Measurements from ENCODE around the gene ERGIC3.

ERGIC3 gene

GRCh38 chr20:35572838-35573237, 31.0 kb downstream of the ERGIC3 start:
- H3K27ac Mint-ChIP-seq (ENCODE audit: low read depth), result no peak overlapping the region
- no peak overlapping the region for H3K4me3 Mint-ChIP-seq
- no peak for DNase-seq (ENCODE audit: low spot score in 2 of 2)
- H3K9me3 Mint-ChIP-seq, result peaks cover 6% of the 10 kb centered on the region
- H3K27me3 Mint-ChIP-seq, result peaks cover 8% of the 10 kb centered on the region
- ATAC-seq (replicated peaks; ENCODE audit: extremely low read depth, poor library complexity, severe bottlenecking), result no peak
- no peaks in the 10 kb centered on the region for H3K4me1 Mint-ChIP-seq
- peaks cover 2% of the 10 kb centered on the region for H3K36me3 Mint-ChIP-seq (ENCODE audit: insufficient read depth)

DNA sequence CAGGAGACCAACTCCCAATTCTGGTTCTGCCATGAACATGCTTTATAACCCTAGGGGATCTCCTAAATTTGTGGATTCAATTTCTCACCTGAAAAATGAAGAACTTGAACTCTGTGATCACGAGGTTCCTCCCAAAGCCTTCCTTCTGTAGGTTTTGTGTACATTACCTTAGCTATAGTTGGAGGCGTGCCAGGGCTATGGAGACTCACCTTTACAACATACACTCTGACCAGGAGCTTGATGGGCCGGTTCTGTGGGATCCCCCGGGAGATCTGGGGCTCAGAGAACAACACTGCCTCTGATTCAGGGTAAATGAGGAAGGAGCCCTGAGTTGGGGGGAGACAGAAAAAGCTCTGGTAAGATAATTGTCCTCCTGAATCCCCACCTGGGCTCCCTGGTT, 34.1 kb downstream of the ERGIC3 start:
- H3K36me3 Mint-ChIP-seq (ENCODE audit: insufficient read depth), result peaks cover 2% of the 10 kb centered on the region
- H3K4me3 Mint-ChIP-seq, result no peak overlapping the region
- H3K4me1 Mint-ChIP-seq, result no peaks in the 10 kb centered on the region
- no peak overlapping the region for H3K27ac Mint-ChIP-seq (ENCODE audit: low read depth)
- peaks cover 9% of the 10 kb centered on the region for H3K27me3 Mint-ChIP-seq
- DNase-seq (ENCODE audit: low spot score in 2 of 2) (no peak), ATAC-seq (replicated peaks; ENCODE audit: extremely low read depth, poor library complexity, severe bottlenecking) (no peak)
- peaks cover 6% of the 10 kb centered on the region for H3K9me3 Mint-ChIP-seq

DNA sequence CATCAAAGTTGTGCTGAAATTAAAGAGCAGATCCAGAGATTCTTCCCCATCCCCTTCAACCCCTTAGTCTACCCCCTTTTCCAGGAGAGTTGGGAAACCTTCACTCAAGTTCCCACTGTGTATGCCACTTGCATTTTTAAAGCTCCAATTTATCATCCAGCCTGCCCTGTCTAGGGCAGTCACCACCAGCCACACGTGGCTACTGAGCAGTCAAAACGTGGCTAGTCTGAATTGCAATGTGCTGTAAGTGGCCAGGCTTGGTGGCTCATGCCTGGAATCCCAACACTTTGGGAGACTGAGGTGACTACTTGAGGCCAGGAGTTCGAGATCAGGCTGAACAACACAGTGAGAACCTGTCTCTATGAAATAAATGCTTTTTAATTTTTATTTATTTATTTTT, 34.9 kb downstream of the ERGIC3 start:
- DNase-seq (ENCODE audit: low spot score in 2 of 2) (no peak), ATAC-seq (replicated peaks; ENCODE audit: extremely low read depth, poor library complexity, severe bottlenecking) (no peak)
- Mint-ChIP-seq H3K36me3 (ENCODE audit: insufficient read depth) (peaks cover 2% of the 10 kb centered on the region), H3K27me3 (peaks cover 9% of the 10 kb centered on the region), H3K9me3 (peaks cover 12% of the 10 kb centered on the region), H3K4me3 (no peak overlapping the region), H3K4me1 (no peaks in the 10 kb centered on the region), H3K27ac (ENCODE audit: low read depth) (no peak overlapping the region)

GRCh38 chr20:35578469-35578868, 36.6 kb downstream of the ERGIC3 start:
- H3K9me3 Mint-ChIP-seq, result peaks cover 6% of the 10 kb centered on the region
- H3K4me1 Mint-ChIP-seq, result no peaks in the 10 kb centered on the region
- H3K27ac Mint-ChIP-seq (ENCODE audit: low read depth), result no peak overlapping the region
- DNase-seq (ENCODE audit: low spot score in 2 of 2) (no peak), ATAC-seq (replicated peaks; ENCODE audit: extremely low read depth, poor library complexity, severe bottlenecking) (no peak)
- no peaks in the 10 kb centered on the region for H3K36me3 Mint-ChIP-seq (ENCODE audit: insufficient read depth)
- peaks cover 9% of the 10 kb centered on the region for H3K27me3 Mint-ChIP-seq
- no peak overlapping the region for H3K4me3 Mint-ChIP-seq

DNA sequence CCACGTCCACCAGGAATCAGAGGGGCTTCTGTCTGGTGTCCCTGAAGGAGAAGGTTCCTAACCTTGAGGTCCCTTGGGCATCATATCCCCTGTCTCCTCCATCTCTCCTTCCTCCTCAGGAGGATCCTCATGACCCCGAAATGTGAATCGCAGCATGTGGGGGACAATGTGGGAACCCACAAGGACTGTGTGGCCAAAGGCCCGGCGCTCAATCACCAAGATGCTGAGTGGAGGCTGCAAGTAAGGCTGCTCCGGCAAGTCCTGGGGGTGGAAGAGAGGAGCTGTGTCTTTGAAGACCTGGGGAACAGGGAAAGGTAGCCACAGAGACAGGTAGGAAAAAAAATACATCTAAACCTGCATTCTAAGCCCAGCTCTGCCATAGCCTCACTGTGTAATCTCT, 37.3 kb downstream of the ERGIC3 start:
- H3K9me3 Mint-ChIP-seq, result peaks cover 6% of the 10 kb centered on the region
- H3K4me1 Mint-ChIP-seq, result no peaks in the 10 kb centered on the region
- H3K27ac Mint-ChIP-seq (ENCODE audit: low read depth), result no peak overlapping the region
- ATAC-seq (replicated peaks; ENCODE audit: extremely low read depth, poor library complexity, severe bottlenecking) (no peak), DNase-seq (ENCODE audit: low spot score in 2 of 2) (no peak)
- peaks cover 9% of the 10 kb centered on the region for H3K27me3 Mint-ChIP-seq
- no peaks in the 10 kb centered on the region for H3K36me3 Mint-ChIP-seq (ENCODE audit: insufficient read depth)
- H3K4me3 Mint-ChIP-seq, result no peak overlapping the region

GRCh38 chr20:35582131-35582530, 40.3 kb downstream of the ERGIC3 start:
- no peak overlapping the region for H3K27ac Mint-ChIP-seq (ENCODE audit: low read depth)
- no peak for ATAC-seq (replicated peaks; ENCODE audit: extremely low read depth, poor library complexity, severe bottlenecking)
- H3K27me3 Mint-ChIP-seq, result peaks cover 9% of the 10 kb centered on the region
- peaks cover 6% of the 10 kb centered on the region for H3K9me3 Mint-ChIP-seq
- no peaks in the 10 kb centered on the region for H3K4me1 Mint-ChIP-seq
- no peak overlapping the region for H3K4me3 Mint-ChIP-seq
- H3K36me3 Mint-ChIP-seq (ENCODE audit: insufficient read depth), result no peaks in the 10 kb centered on the region
- no peak for DNase-seq (ENCODE audit: low spot score in 2 of 2)

DNA sequence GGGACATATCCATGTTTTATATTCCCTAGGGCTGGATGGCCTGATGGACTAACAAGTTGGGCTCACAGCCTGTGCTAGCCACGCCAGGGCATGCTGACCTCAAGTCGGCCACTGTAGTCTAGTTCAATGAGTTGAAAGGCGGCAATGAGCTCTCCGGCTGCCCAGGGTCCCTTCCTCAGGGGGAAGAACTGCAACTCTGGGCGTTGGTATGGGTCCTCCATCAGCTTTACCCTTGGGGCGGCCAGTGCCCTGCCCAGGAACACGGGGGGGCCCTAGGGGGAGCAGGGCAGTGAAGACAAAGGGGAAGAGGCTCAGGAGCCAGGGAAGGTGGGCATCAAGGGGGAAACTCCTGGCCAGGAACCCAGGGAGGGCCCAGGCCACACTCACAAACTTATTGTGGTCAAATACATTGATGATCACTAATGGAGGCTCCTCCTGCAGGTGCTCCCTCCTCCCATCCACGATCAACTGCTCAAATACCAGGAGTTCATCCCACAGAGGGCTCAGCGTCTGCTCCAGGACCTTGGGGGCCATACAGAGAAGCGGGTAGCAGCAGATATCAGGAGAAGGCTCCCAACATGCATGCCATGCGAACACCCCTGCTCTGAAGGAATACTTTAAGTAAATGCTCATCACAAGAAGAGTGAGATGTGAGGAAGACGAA, 41.0 kb downstream of the ERGIC3 start:
- ATAC-seq (replicated peaks; ENCODE audit: extremely low read depth, poor library complexity, severe bottlenecking), result no peak
- peaks cover 6% of the 10 kb centered on the region for H3K9me3 Mint-ChIP-seq
- no peak for DNase-seq (ENCODE audit: low spot score in 2 of 2)
- H3K27ac Mint-ChIP-seq (ENCODE audit: low read depth), result no peak overlapping the region
- peaks cover 9% of the 10 kb centered on the region for H3K27me3 Mint-ChIP-seq
- H3K4me3 Mint-ChIP-seq, result no peak overlapping the region
- H3K4me1 Mint-ChIP-seq, result no peaks in the 10 kb centered on the region
- no peaks in the 10 kb centered on the region for H3K36me3 Mint-ChIP-seq (ENCODE audit: insufficient read depth)

DNA sequence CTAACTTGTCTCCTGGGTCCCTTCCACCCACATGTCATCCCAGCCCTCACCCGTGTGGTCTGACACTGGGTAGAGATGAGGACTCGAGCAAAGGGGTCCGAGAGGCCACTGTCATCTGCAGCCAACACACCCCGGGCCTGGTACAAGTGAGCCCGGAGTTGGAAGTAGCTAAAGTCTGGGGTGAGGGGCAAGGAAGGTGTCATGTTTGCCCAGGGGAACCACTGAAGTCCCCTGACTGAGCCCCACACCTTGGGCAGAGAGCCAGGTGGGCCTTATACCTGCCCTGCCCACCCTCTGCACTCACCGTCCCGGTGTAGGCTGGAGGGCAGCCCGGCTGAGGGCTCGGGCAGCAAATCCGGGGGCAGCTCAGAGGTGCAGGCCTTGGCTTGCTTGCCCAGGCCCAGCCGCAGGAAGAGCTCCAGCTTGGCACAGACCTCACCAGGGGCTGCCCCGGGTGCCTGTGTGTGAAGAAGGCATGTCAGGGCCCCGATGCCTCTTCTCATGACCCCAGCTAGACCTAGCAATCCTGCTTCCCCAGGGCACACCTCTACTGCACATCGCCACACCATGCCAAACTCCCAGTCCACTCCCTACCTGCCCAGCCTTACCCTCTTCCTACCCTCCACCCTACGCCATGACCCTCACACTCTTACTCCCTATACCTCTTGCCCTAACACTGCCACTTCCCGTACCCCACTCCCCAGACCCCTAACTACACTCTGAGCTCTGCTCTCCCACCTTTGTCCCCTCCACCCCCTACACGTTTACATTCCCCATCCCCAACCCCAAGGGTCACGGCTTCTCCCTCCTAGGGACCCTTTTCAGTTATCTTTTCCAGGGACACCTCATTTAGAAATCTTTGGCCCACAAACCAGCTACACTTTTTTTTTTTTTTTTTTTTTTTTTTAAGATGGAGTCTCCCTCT, 42.0 kb downstream of the ERGIC3 start:
- no peak overlapping the region for H3K4me3 Mint-ChIP-seq
- H3K36me3 Mint-ChIP-seq (ENCODE audit: insufficient read depth), result no peaks in the 10 kb centered on the region
- H3K4me1 Mint-ChIP-seq, result no peaks in the 10 kb centered on the region
- H3K9me3 Mint-ChIP-seq, result peaks cover 6% of the 10 kb centered on the region
- peaks cover 4% of the 10 kb centered on the region for H3K27me3 Mint-ChIP-seq
- ATAC-seq (replicated peaks; ENCODE audit: extremely low read depth, poor library complexity, severe bottlenecking), result no peak
- no peak for DNase-seq (ENCODE audit: low spot score in 2 of 2)
- H3K27ac Mint-ChIP-seq (ENCODE audit: low read depth), result no peak overlapping the region

DNA sequence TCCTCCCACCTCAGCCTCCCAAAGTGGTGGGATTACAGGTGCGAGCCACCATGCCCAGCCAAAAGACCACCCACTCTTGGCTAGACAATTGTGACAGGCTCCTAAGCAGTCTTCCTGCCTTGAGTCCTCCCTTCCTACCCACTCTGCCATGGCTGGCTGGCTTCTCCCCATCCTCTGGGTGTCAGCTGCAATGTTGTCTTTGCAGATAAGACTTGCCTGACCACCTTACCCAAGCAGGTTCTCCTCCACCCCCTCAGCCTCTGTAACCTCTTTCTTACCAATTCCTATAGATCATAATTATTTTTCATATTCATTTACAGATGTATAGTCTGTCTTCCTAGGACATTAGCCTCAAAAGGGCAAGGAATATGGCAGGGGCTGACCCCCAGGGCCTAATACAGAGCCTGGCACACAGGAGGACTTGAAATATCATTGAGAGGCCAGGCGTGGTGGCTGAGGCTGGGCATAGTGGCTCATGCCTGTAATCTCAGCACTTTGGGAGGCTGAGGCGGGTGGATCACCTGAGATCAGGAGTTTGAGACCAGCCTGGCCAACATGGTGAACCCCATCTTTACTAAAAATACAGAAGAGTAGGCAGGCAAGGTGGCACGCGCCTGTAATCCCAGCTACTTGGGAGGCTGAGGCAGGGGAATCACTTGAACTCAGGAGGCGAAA, 45.0 kb downstream of the ERGIC3 start:
- no peaks in the 10 kb centered on the region for H3K36me3 Mint-ChIP-seq (ENCODE audit: insufficient read depth)
- no peaks in the 10 kb centered on the region for H3K4me1 Mint-ChIP-seq

DNA sequence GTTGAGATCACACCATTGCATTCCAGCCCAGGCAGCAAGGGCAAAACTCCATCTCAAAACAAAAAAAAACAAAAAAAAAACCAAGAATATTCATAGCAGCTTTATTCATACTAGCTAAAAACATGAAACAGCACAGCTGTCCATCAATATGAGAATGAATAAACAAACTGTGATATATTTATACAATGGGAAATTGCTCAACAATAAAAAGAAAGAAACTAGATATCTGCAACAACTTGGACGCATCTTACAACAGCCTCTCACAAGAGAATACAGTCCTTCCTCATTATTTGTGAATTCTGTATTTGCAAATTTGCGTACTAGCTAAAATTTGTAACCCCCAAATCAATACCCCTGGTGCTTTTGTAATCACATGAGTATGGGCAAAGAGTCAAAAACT, 45.6 kb downstream of the ERGIC3 start:
- no peaks in the 10 kb centered on the region for H3K36me3 Mint-ChIP-seq (ENCODE audit: insufficient read depth)
- DNase-seq (ENCODE audit: low spot score in 2 of 2) (no peak), ATAC-seq (replicated peaks; ENCODE audit: extremely low read depth, poor library complexity, severe bottlenecking) (no peak)
- no peak overlapping the region for H3K4me3 Mint-ChIP-seq
- no peaks in the 10 kb centered on the region for H3K4me1 Mint-ChIP-seq
- no peak overlapping the region for H3K27ac Mint-ChIP-seq (ENCODE audit: low read depth)
- H3K27me3 Mint-ChIP-seq, result no peaks in the 10 kb centered on the region
- no peaks in the 10 kb centered on the region for H3K9me3 Mint-ChIP-seq

More for the DNA sequence above, 45.0 kb downstream of the ERGIC3 start:
- no peak for ATAC-seq (replicated peaks; ENCODE audit: extremely low read depth, poor library complexity, severe bottlenecking)
- Mint-ChIP-seq H3K27me3 (no peaks in the 10 kb centered on the region), H3K27ac (ENCODE audit: low read depth) (no peak overlapping the region), H3K9me3 (no peaks in the 10 kb centered on the region), H3K4me3 (no peak overlapping the region)
- DNase-seq (ENCODE audit: low spot score in 2 of 2), result no peak

GRCh38 chr20:35588397-35588796, 46.5 kb downstream of the ERGIC3 start:
- ATAC-seq (replicated peaks; ENCODE audit: extremely low read depth, poor library complexity, severe bottlenecking) (no peak), DNase-seq (ENCODE audit: low spot score in 2 of 2) (no peak)
- Mint-ChIP-seq H3K27me3 (no peaks in the 10 kb centered on the region), H3K4me3 (no peak overlapping the region), H3K27ac (ENCODE audit: low read depth) (no peak overlapping the region), H3K36me3 (ENCODE audit: insufficient read depth) (no peaks in the 10 kb centered on the region), H3K4me1 (no peaks in the 10 kb centered on the region), H3K9me3 (no peaks in the 10 kb centered on the region)

DNA sequence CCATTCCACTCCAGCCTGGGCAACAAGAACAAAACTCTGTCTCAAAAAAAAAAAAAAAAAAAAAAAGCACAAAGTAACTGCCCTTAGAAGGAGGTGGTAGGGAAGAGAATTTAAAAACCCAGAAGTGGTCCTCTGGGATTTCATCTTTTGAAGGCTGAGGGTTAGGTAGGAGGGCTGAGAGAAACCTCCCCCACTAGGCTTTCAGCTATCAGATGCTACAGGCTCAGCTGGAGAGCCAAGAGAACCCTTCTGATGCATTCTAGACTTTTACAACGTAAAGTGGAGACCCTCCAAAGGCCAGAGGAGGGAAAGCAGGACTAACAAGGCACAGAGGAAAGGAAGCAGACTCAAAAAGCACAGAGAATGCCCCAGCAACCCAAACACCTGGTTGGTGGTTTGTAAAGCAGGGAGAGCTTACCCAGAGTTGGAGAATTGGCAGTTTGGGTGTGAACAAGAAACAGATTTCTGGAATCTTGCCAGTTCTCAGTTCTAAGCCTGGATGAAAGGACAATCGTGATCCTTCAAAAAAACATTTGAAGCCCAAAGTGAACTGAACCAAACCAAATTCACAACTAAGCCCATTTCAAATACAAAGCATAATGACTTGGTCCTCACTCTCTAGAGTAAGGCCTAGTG, 50.6 kb downstream of the ERGIC3 start:
- H3K4me1 Mint-ChIP-seq, result no peaks in the 10 kb centered on the region
- ATAC-seq (replicated peaks; ENCODE audit: extremely low read depth, poor library complexity, severe bottlenecking) (no peak), DNase-seq (ENCODE audit: low spot score in 2 of 2) (no peak)
- no peaks in the 10 kb centered on the region for H3K27me3 Mint-ChIP-seq
- no peaks in the 10 kb centered on the region for H3K9me3 Mint-ChIP-seq
- no peaks in the 10 kb centered on the region for H3K36me3 Mint-ChIP-seq (ENCODE audit: insufficient read depth)
- no peak overlapping the region for H3K4me3 Mint-ChIP-seq
- no peak overlapping the region for H3K27ac Mint-ChIP-seq (ENCODE audit: low read depth)

Data from central memory CD8-positive, alpha-beta T cell (primary cell).